ENCODE data around the gene KCNJ4. TPM values are rescaled to one million over a fixed set of nuclear protein-coding genes. Genes with fewer than 3 reads are reported as not detected.

Gene KCNJ4
- total RNA-seq, 1 donor from 2014 or later: 1.7 TPM

GRCh38 chr22:38451864-38452263 lies 3.1 kb downstream of the KCNJ4 start:
- Mint-ChIP-seq H3K27me3 (peaks cover 54% of the 10 kb centered on the region), H3K36me3 (ENCODE audit: insufficient read depth) (no peaks in the 10 kb centered on the region)

GRCh38 chr22:38451404-38451803 lies 3.6 kb downstream of the KCNJ4 start:
- no peak for TF ChIP-seq CTCF (IDR thresholded peaks at IDR 0.05; ENCODE audit: unreplicated experiment)
- Mint-ChIP-seq H3K36me3 (ENCODE audit: insufficient read depth) (no peaks in the 10 kb centered on the region), H3K9me3 (ENCODE audit: low read depth) (no peaks in the 10 kb centered on the region), H3K27me3 (peaks cover 49% of the 10 kb centered on the region), H3K4me1 (ENCODE audit: low read depth) (peaks cover 4% of the 10 kb centered on the region), H3K4me3 (ENCODE audit: low read depth) (no peak overlapping the region), H3K27ac (no peak overlapping the region)
- no peak for DNase-seq (ENCODE audit: low spot score, unreplicated experiment)

More at GRCh38 chr22:38451864-38452263, 3.1 kb downstream of the KCNJ4 start:
- H3K4me1 Mint-ChIP-seq (ENCODE audit: low read depth): peaks cover 9% of the 10 kb centered on the region
- H3K4me3 Mint-ChIP-seq (ENCODE audit: low read depth): no peak overlapping the region
- no peak overlapping the region for H3K27ac Mint-ChIP-seq
- no peak for TF ChIP-seq CTCF (IDR thresholded peaks at IDR 0.05; ENCODE audit: unreplicated experiment)
- no peaks in the 10 kb centered on the region for H3K9me3 Mint-ChIP-seq (ENCODE audit: low read depth)
- DNase-seq (ENCODE audit: low spot score, unreplicated experiment): no peak

GRCh38 chr22:38450234-38450797 lies 4.7 kb downstream of the KCNJ4 start:
- Mint-ChIP-seq H3K36me3 (ENCODE audit: insufficient read depth) (no peaks in the 10 kb centered on the region), H3K4me3 (ENCODE audit: low read depth) (no peak overlapping the region), H3K9me3 (ENCODE audit: low read depth) (no peaks in the 10 kb centered on the region), H3K27ac (no peak overlapping the region), H3K4me1 (ENCODE audit: low read depth) (peaks cover 3% of the 10 kb centered on the region), H3K27me3 (peaks cover 48% of the 10 kb centered on the region)
- DNase-seq (ENCODE audit: low spot score, unreplicated experiment): no peak
- TF ChIP-seq CTCF (IDR thresholded peaks at IDR 0.05; ENCODE audit: unreplicated experiment): no peak

GRCh38 chr22:38449776-38450175 lies 5.2 kb downstream of the KCNJ4 start:
- H3K9me3 Mint-ChIP-seq (ENCODE audit: low read depth): no peaks in the 10 kb centered on the region
- H3K36me3 Mint-ChIP-seq (ENCODE audit: insufficient read depth): no peaks in the 10 kb centered on the region
- H3K4me1 Mint-ChIP-seq (ENCODE audit: low read depth): peaks cover 3% of the 10 kb centered on the region
- TF ChIP-seq CTCF (IDR thresholded peaks at IDR 0.05; ENCODE audit: unreplicated experiment): no peak
- no peak overlapping the region for H3K27ac Mint-ChIP-seq
- H3K27me3 Mint-ChIP-seq: peaks cover 50% of the 10 kb centered on the region
- no peak for DNase-seq (ENCODE audit: low spot score, unreplicated experiment)
- no peak overlapping the region for H3K4me3 Mint-ChIP-seq (ENCODE audit: low read depth)

- no peak for TF ChIP-seq CTCF (IDR thresholded peaks at IDR 0.05; ENCODE audit: unreplicated experiment)
- Mint-ChIP-seq H3K4me1 (ENCODE audit: low read depth) (no peaks in the 10 kb centered on the region), H3K27ac (no peak overlapping the region), H3K9me3 (ENCODE audit: low read depth) (no peaks in the 10 kb centered on the region), H3K4me3 (ENCODE audit: low read depth) (no peak overlapping the region), H3K36me3 (ENCODE audit: insufficient read depth) (no peaks in the 10 kb centered on the region), H3K27me3 (peaks cover 48% of the 10 kb centered on the region)
- no peak for DNase-seq (ENCODE audit: low spot score, unreplicated experiment)
These were observed 5.9 kb downstream of the KCNJ4 start for GRCh38 chr22:38448945-38449745.

Measured in progenitor cell of endocrine pancreas (in vitro differentiated cells).